GM21381 (cell line): ENCODE measurements around the gene HDLBP.

Experiments used
- ATAC-seq: cut with Tn5 transposase; IDR thresholded peaks from one replicate; pipeline ENCODE4 v1.9.1; 2021; ENCODE audit warnings: mild to moderate bottlenecking, moderate library complexity; ENCODE audit not compliant: unreplicated experiment

The HDLBP gene

DNA sequence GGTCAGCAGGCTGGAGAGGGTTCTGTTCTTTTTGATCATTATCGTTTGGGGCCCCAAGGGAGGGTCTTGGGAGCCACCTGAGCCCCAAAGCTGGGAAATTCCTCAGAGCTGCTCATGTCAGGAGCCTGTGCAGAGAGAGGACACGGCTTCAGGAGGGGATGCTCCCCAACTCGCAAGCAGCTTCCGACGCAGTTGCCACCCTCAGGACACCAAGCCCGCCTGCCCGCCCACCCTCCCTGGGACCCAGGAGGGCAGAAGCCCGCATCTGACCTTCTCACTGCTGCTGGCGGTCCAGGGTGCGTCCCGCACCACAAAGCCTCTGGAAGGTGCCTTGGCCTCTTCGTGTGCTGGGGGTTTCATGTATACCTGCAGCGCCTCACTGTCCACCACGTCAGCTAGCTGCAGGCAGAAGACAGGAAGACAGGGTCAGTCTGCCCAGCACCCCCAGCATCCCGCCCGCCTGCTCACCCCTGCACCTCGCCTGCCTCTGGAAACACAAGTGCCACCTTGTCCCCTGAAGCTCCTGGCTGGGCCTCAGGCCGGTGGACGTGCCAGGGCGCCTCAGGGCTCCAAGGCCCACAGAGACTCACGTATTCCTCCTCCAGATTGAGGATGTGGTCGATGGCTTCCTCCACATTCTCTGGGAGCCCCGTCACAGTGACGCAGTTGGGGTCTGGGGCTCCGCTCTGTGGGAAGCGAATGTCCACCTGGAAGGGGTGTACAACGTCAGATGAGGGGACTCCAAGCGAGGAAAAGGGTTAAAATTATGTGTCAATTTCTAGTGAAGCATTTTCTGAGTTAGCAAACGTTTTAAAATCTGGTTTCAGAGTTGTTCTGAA lies 85.7 kb downstream of the HDLBP start:
- ATAC-seq = no peak

DNA sequence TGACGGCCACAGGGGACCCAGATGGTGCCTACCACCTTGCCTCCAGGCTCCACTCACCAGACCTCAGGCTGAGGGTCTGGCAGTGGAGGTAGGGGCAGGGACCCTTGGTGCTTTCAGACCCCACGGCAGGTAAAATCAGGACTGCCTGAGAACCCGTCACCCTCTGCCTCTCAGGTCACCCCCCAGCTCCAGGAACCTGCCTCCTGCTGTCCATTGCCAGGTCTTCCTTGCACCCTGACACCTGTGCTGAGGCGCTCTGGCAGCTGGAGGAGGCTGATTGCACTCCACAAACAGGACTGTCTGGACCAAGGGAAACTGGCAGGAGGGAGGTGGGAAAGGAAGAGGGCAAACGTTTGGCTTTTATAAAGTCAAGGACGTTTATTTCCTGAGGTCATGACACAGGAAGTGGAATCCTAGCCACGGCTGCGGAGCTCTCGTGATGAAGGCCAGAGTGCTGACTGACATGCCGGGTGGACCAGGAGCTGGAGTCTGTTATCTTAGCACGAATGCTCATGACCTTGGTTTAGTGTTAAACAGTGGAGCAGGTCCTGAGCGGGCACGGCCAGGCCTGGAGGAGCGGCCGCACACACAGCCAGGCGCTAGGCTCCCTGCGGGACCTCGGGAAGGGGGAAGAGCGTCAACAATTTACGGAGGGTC lies 86.5 kb downstream of the HDLBP start:
- ATAC-seq = no peak

DNA sequence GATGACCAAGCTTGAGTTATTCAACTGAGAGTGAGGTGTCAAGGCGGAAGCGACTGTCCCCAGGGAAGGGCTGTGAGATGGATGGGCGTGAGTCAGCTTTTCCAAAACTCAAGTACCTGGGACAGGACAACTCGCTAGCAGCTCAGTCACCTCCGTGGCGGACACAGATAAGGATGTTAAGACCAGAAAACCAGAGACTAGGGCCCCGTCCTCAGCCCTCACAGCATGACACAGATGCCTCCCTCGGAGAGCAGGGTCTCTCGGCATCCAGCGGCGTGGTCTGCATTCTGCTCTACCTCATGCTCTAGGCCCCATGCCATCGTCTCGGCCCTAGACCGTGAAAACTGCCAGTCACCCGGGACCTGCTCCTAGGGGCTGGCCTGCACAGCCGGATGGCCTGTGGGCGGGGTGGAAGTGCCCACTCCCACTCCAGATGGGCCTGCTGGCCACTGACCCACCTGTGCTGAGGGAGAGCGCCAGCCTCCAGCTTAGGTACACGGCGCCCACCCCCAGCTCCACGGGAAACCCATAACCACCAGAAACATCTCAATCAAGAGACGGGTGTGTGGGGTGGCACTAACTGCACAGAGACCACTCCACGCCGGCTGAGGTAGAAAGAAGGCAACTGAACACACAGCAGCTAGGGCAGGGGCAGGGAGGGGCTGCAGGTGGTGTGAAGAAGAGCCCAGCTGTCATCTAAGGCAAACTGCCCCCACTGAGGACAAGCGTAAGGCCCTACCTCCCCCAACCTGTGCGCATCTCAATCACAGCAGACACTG lies 87.2 kb downstream of the HDLBP start:
- no peak for ATAC-seq

DNA sequence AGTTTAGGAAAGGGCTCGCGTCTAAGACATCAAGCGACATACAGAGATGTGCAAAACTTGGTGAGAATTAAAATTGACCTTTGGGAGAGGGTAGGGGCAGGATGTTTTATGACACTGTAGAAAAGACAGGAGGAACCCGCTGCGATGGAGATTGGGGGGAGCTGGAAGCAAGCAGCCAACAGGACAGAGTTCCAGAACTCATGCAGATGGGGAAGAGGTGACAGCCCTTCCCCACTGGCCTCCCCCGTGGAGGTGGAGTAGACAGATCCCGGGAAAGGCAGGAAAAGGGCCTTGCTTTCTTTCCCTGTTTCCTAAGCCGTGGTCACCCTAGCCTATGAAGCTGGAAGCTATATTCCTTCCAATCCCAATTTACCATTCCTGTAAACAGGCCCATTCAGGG lies 87.9 kb downstream of the HDLBP start:
- ATAC-seq = no peak

- no peak for ATAC-seq
Measured at GRCh38 chr2:241226723-241227572, 88.5 kb downstream of the HDLBP start.

- no peak for ATAC-seq
Measured at GRCh38 chr2:241225983-241226382, 89.5 kb downstream of the HDLBP start.

GRCh38 chr2:241225545-241225944 lies 89.9 kb downstream of the HDLBP start:
- ATAC-seq = no peak

DNA sequence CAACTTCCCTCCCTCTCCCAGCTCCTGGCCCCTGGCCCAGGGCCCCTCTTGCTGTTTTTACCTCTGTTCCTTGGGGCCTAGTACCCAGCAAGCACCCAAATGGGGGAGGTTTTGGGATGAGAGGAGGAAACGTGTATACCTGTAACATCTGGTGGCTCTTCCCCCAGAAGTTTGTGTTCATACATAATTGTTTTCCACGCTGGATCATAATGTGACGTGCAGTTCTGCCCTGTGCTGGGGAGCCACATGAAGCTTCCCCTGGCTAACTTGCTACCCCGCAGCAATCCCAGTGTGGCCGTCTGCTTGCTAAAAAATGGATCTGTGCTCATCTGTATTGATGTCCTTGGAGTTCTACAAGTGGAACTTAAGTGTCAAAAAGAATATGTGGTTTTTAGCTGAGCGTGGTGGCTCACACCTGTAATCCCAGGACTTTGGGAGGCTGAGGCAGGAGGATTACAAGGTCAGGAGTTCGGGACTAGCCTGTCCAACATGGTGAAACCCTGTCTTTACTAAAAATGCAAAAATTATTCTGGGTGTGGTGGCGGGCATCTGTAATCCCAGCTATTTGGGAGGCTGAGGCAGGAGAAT lies 90.5 kb downstream of the HDLBP start:
- ATAC-seq = no peak

- no peak for ATAC-seq
Measured at GRCh38 chr2:241224018-241224850, 91.2 kb downstream of the HDLBP start.

DNA sequence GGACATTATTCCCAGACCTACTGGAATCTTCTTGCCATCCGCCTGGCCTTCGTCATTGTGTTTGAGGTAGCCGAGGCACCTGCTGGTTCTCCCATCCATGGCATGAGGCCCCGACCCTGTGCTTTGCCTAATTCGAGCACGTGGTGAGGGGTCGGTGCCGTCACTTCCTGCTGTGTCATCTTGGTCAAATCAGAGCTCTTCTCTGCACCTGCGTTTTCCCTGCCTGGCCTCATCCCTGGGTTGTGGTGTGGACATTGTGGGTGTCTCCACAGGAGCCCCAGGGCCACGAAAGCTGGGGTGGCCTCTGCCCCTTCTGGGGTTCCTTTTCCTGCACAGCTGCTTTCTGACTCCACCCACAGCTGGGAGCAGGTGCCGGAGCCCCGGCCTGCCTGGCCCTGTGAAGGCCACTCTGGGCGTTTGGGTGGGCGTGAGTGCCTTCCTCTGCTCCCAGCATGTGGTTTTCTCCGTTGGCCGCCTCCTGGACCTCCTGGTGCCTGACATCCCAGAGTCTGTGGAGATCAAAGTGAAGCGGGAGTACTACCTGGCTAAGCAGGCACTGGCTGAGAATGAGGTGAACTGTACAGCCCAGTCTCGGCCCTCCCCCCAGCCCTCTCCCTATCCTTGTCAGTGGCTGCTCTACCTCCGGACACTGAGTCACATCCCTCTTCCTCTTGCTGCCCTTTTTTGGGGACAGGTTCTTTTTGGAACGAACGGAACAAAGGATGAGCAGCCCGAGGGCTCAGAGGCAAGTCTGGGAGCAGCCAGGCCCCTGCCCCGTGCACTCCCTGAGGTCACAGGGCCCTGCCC lies 92.1 kb downstream of the HDLBP start:
- ATAC-seq = no peak

DNA sequence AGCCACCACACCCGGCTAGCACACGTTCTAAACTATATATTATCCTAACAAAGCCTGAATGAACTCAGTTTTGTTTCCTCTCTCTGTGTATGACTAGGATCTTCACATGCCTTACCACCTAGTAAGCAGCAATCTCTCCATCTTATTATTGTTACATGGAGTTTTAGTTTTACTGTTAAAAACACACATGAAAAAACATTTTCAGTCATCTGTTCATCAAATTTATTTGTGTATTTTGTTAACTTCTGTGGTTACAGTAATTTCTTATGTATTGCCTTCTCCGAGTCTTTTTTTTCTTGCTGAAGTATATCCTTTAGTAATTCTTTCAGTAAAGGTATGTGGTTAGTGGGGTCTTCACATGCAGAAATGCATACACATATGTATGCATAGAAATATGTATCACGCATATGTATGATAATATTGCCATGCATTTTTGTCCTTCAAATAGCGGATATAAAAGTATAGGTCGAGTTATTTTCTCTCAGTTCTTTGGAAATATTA lies 95.6 kb downstream of the HDLBP start:
- no peak for ATAC-seq

- ATAC-seq = no peak
Measured at GRCh38 chr2:241219030-241219382, 96.5 kb downstream of the HDLBP start.

DNA sequence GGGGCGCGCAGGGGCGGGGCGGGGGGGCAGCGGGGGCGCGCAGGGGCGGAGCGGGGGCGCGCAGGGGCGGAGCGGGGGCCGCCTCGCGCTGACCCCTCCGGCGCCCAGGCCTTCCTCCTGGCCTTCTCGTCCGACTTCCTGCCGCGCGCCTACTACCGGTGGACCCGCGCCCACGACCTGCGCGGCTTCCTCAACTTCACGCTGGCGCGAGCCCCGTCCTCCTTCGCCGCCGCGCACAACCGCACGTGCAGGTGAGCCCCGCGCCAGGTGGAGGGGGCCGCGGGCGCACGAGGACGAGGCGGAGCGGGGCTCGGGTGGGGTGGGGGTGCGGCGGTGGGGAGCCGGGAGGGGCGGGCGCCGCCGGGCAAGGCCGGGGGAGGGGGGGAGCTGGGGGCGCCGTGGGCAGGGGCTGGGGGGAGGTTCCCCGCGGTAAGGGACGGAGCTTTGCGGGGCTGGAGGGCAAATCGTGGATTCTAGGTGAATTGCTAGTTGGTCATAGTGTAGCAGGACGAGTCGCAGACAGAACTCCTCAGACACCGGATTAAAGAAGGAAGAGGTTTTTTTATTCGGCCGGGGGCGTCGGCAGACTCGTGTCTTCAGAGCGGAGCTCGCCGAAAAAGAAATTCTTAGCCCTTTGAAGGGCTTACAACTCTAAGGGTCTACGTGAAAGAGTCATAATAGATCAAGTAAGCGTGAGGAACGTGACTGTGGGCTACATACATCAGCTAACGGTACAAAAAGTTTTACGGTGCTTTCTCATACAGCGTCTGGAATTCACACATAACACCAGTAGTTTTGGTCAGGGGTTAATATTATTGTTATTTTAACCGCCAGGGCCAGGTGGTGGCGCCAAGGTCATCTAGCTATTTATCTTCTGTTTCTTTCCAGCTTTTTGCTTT lies 97.1 kb downstream of the HDLBP start:
- ATAC-seq = no peak

DNA sequence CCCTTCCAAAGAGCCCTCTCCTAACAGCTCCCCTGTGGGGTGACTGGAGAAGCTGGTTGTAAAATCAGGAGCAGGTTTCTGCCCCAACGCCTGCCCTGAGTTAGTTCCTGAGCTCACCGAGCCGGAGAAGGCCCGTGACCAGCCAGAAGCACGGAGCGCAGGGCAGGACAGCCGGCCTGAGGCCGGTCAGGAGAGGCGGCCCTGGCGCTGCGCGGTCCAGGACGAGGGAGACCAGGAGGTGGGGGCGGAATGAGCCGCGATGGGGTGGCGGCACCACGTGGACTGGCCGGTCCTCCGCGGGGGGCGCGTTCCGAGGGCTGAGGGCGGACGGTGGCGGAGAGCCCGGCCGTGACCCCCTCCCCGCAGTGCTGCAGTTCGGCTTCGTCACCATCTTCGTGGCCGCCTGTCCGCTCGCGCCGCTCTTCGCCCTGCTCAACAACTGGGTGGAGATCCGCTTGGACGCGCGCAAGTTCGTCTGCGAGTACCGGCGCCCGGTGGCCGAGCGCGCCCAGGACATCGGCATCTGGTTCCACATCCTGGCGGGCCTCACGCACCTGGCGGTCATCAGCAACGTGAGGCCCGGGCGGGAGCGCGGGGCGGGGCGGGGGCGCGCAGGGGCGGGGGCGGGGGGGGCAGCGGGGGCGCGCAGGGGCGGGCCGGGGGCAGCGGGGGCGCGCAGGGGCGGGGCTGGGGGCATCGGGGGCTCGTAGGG lies 98.0 kb downstream of the HDLBP start:
- peak; percentile 47 for ATAC-seq

- ATAC-seq = no peak
Measured at GRCh38 chr2:241216211-241216761, 99.2 kb downstream of the HDLBP start.

- ATAC-seq = no peak
Measured at GRCh38 chr2:241215421-241215820, 100.1 kb downstream of the HDLBP start.

GRCh38 chr2:241214766-241215165 lies 100.7 kb downstream of the HDLBP start:
- ATAC-seq = no peak
